GM12878 (cell line): ENCODE data around the gene LIPM. TPM values are rescaled to one million over a fixed set of nuclear protein-coding genes. Genes with fewer than 3 reads are reported as not detected.
A peak's percentile ranks its signal among the peaks of the same experiment; 100 is the strongest.

Experiments
- ATAC-seq: fragments of 200-7000 bp; cut with Tn5 transposase; 3 replicates; pipeline ENCODE4 v1.9.1; 2020; ENCODE audit warnings: mild to moderate bottlenecking, moderate library complexity
- BruUV-seq: library from RNA; stranded (reverse); fragments of 400-500 nt; replicated peaks from 2 replicates; lab custom pipeline; 2021; lab: Mats Ljungman, UMichigan
- CTCF ChIA-PET: fragments of 300-600 bp; sonication (Branson Sonifier 250); formaldehyde crosslinking; extraction: SDS; loops from one replicate; lab custom pipeline; 2021; ENCODE audit warnings: inconsistent platforms; lab: Yijun Ruan, JAX
- POLR2A ChIA-PET: fragments of 350-600 bp; formaldehyde crosslinking; extraction: SDS; loops from one replicate; lab custom pipeline; 2021; ENCODE audit warnings: inconsistent platforms; lab: Charles Lee
- RAD21 ChIA-PET: fragments of 300-600 bp; sonication (Branson Sonifier 250); formaldehyde crosslinking; loops from one replicate; lab custom pipeline; 2023; ENCODE audit warnings: antibody characterized with exemption; ENCODE audit not compliant: unreplicated experiment; lab: Charles Lee
- SMC1A ChIA-PET: fragments of 300-600 bp; sonication (Branson Sonifier 250); formaldehyde crosslinking; loops from one replicate; lab custom pipeline; 2023; ENCODE audit not compliant: unreplicated experiment, uncharacterized antibody; lab: Charles Lee
- DNase-seq: peaks from one replicate; pipeline ENCODE4 v3.0.0-alpha.2; 2011; ENCODE audit warnings: low read depth, low spot score
- FAIRE-seq: peaks from 3 replicates; lab custom pipeline; 2011; peaks lifted over from hg19 to GRCh38; lab: Jason Lieb, UNC
- H2AFZ ChIP-seq: 2 replicates; pipeline ENCODE4 v1.6.0; 2011; ENCODE audit warnings: low read depth, low read length, control low read depth; ENCODE audit not compliant: control insufficient read depth
- H3K27ac ChIP-seq: 2 replicates; pipeline ENCODE4 v1.5.1; 2011; ENCODE audit warnings: control low read depth; ENCODE audit not compliant: control insufficient read depth, insufficient read depth
- H3K27me3 ChIP-seq, 2 experiments: replicated peaks in 1 of 2; 2 replicates each; pipeline versions ENCODE4 v1.6.0 to v1.6.1; 2011; ENCODE audit warnings: low read length in 1 of 2; ENCODE audit not compliant: control insufficient read depth in 2 of 2, insufficient read depth in 2 of 2
- H3K36me3 ChIP-seq, 2 experiments: 2 replicates each; pipeline ENCODE4 v1.5.1; 2011; ENCODE audit warnings: low read length in 1 of 2; ENCODE audit not compliant: control insufficient read depth in 2 of 2, insufficient read depth in 2 of 2
- H3K4me1 ChIP-seq: 2 replicates; pipeline ENCODE4 v1.6.1; 2011; ENCODE audit warnings: mild to moderate bottlenecking, low read length, moderate library complexity, mixed read lengths; ENCODE audit not compliant: control insufficient read depth, insufficient read depth
- H3K4me2 ChIP-seq: 2 replicates; pipeline ENCODE4 v1.6.0; 2011; ENCODE audit warnings: control low read depth; ENCODE audit not compliant: control insufficient read depth, insufficient read depth
- H3K4me3 ChIP-seq: fragments of 200-600 bp; sonication (generic); 2 replicates; pipeline ENCODE4 v1.5.1; 2016
- H3K79me2 ChIP-seq: 2 replicates; pipeline ENCODE4 v1.6.0; 2011; ENCODE audit warnings: low read length; ENCODE audit not compliant: control insufficient read depth, insufficient read depth
- H3K9ac ChIP-seq: 2 replicates; pipeline ENCODE4 v1.8.0; 2011; ENCODE audit warnings: low read length, control low read depth, mixed read lengths; ENCODE audit not compliant: control insufficient read depth, insufficient read depth
- H3K9me3 ChIP-seq: replicated peaks from 3 replicates; pipeline ENCODE4 v1.5.1; 2011; ENCODE audit warnings: mild to moderate bottlenecking, low read length; ENCODE audit not compliant: control insufficient read depth, insufficient read depth
- H4K20me1 ChIP-seq: 2 replicates; pipeline ENCODE4 v1.6.0; 2011; ENCODE audit not compliant: control insufficient read depth, insufficient read depth
- CBX3 ChIP-seq: fragments of 200-600 bp; sonication (generic); IDR thresholded peaks from 2 replicates; pipeline ENCODE4 v1.6.1; 2016; ENCODE audit warnings: low read depth, borderline replicate concordance
- CEBPB ChIP-seq, 2 experiments: fragments of 150-350 bp in 1 of 2; IDR thresholded peaks; 2 replicates each; pipeline ENCODE4 v1.6.1; 2012 to 2014; ENCODE audit warnings: low read depth in 2 of 2, low read length in 2 of 2, borderline replicate concordance in 1 of 2, inconsistent platforms in 1 of 2
- CREM ChIP-seq: IDR thresholded peaks from 2 replicates; pipeline ENCODE4 v1.6.1; 2014; ENCODE audit warnings: antibody characterized with exemption, low read depth
- KAT2A ChIP-seq: conservative IDR thresholded peaks from 2 replicates; pipeline ENCODE4 v1.6.1; 2011; ENCODE audit warnings: low read depth, low read length; ENCODE audit not compliant: control insufficient read depth
- MLLT1 ChIP-seq: fragments of 450-650 bp; IDR thresholded peaks from 2 replicates; pipeline ENCODE4 v1.6.1; 2016; ENCODE audit warnings: mild to moderate bottlenecking
- NRF1 ChIP-seq: conservative IDR thresholded peaks from 2 replicates; pipeline ENCODE4 v1.6.1; 2011; ENCODE audit warnings: mild to moderate bottlenecking, low read depth, low read length, improper control_type of control experiment
- POLR2AphosphoS5 ChIP-seq: IDR thresholded peaks from 2 replicates; pipeline ENCODE4 v1.6.1; 2011; ENCODE audit warnings: mild to moderate bottlenecking, low read length, inconsistent platforms
- RB1 ChIP-seq: fragments of 450-650 bp; formaldehyde crosslinking; IDR thresholded peaks from 2 replicates; pipeline ENCODE4 v1.6.1; 2017; ENCODE audit warnings: mild to moderate bottlenecking, borderline replicate concordance
- REST ChIP-seq: IDR thresholded peaks from 2 replicates; pipeline ENCODE4 v1.6.1; 2012; ENCODE audit warnings: mild to moderate bottlenecking, low read depth, low read length
- STAT1 ChIP-seq: fragments of 450-650 bp; conservative IDR thresholded peaks from 2 replicates; pipeline ENCODE4 v1.6.1; 2014; ENCODE audit warnings: antibody characterized with exemption, mild to moderate bottlenecking
- ZBTB40 ChIP-seq: fragments of 450-650 bp; IDR thresholded peaks from 2 replicates; pipeline ENCODE4 v1.6.1; 2016; ENCODE audit warnings: mild to moderate bottlenecking, moderate library complexity, borderline replicate concordance
- WGBS: methylation state at CpG from one replicate; pipeline ENCODE4 v1.1.6; 2016; ENCODE audit warnings: low lambda C conversion rate; ENCODE audit not compliant: insufficient replicate concordance, insufficient coverage; ENCODE audit errors: missing lambda C conversion rate; 5-methylcytosine and 5-hydroxymethylcytosine counted together
- in situ Hi-C: fragments of 300-500 bp; cut with MboI; formaldehyde crosslinking; loops from 9 replicates; pipeline ENCODE4 v1.14.3; 2018; ENCODE audit warnings: mixed read lengths
- intact Hi-C: fragments of 100-400 bp; cut with micrococcal nuclease; formaldehyde crosslinking; loops from one replicate; pipeline ENCODE4 v1.14.2; 2022; ENCODE audit not compliant: unreplicated experiment
- polyA plus RNA-seq, 11 experiments: library from polyadenylated mRNA; depleted of rRNA in 4 of 11; unstranded in 6 of 11; stranded (reverse) in 5 of 11; fragments of >200 nt; fragmentation: Nextera tagmentation in 4 of 11; fragmentation: Illumina TruSeq in 1 of 11; extraction: Ambion mirVana in 4 of 11; extraction: Trizol in 1 of 11; gene quantifications; 1 replicate in 1 of 11; 2 replicates in 10 of 11; pipeline versions ENCODE4 v1.2.1 to v1.2.3, GENCODE V29; 2011 to 2016; ENCODE audit warnings: inconsistent platforms in 2 of 11, missing spikeins in 2 of 11, low read depth in 1 of 11
- total RNA-seq, 4 experiments: library from RNA; depleted of rRNA in 3 of 4; stranded (reverse); fragments of >200 nt in 3 of 4; fragmentation: Illumina TruSeq in 1 of 4; extraction: Trizol in 1 of 4; gene quantifications; 2 replicates each; pipeline versions ENCODE4 v1.2.1 to v1.2.3, GENCODE V29; 2013 to 2021

LIPM gene
- total and polyA plus RNA-seq, 10 of the 15 experiments (the other 5 are each of a cell fraction or from before 2014, with no cell fraction given), result not detected

- no peaks in the 10 kb centered on the region for H3K79me2 ChIP-seq
- peak; percentile 80 for FAIRE-seq
- WGBS, result 73% methylated on average over 6 of the region's 6 CpGs
- intact Hi-C loops (no loop called here), in situ Hi-C loops (no loop called here)
- H3K27me3 ChIP-seq, result no peaks in the 10 kb centered on the region
- peak overlapping the region; percentile 41 for H2AFZ ChIP-seq
- ATAC-seq, result no peak
- H4K20me1 ChIP-seq, result no peaks in the 10 kb centered on the region
- CTCF ChIA-PET, result interaction anchor here (0.7 to 22.7 kb wide), 2 partner anchors 88 to 402 kb away, joined by 3 to 895 read pairs; no protein-coding TSS in a partner anchor
- RAD21 ChIA-PET, result interaction anchor here (1.4 to 4.7 kb wide), 2 partner anchors 24 to 92 kb away, joined by 4 to 43 read pairs; no protein-coding TSS in a partner anchor
- DNase-seq, result no peak
- SMC1A ChIA-PET, result interaction anchor here (1.0 to 9.5 kb wide), 8 partner anchors 11 to 369 kb away, joined by 3 to 86 read pairs (median 8); partner anchors contain the start of gene FAS
- no peaks in the 10 kb centered on the region for H3K36me3 ChIP-seq
- no TSS peak for BruUV-seq
- POLR2A ChIA-PET, result interaction anchor here (0.7 to 1.6 kb wide), 3 partner anchors 59 to 91 kb away, joined by 3 to 6 read pairs (median 3); no protein-coding TSS in a partner anchor
- H3K4me1 ChIP-seq, result peaks cover 5% of the 10 kb centered on the region; the same call in 1 of the 2 replicates
- no peak overlapping the region for H3K4me3 ChIP-seq
- H3K4me2 ChIP-seq, result peak overlapping the region; percentile 25; the same call in 1 of the 2 replicates
- no peak overlapping the region for H3K27ac ChIP-seq
- H3K9ac ChIP-seq, result no peak overlapping the region
- H3K9me3 ChIP-seq, result no peaks in the 10 kb centered on the region
- no peak for TF ChIP-seq POLR2AphosphoS5
- no peak for TF ChIP-seq MLLT1
- no peak for TF ChIP-seq ZBTB40
- TF ChIP-seq REST, result no peak
- no peak for TF ChIP-seq STAT1
- TF ChIP-seq RB1, result no peak
- no peak for TF ChIP-seq CREM
- no peak for TF ChIP-seq NRF1
- TF ChIP-seq KAT2A, result no peak
- no peak for TF ChIP-seq CBX3
- TF ChIP-seq CEBPB (IDR thresholded peaks at IDR 0.05; ENCODE audit: borderline replicate concordance in 1 of 2, low read depth in 2 of 2, low read length in 2 of 2), result no peak
Observed at GRCh38 chr10:88841316-88842111, 39.0 kb downstream of the LIPM start.
